RWPE1 (cell line): ENCODE data around the gene ZDHHC6.

Source experiments
- CTCF ChIA-PET: fragments of 350-600 bp; sonication (Branson Sonifier 250); formaldehyde crosslinking; extraction: SDS; loops from one replicate; lab custom pipeline; 2021; lab: Yijun Ruan, JAX
- POLR2A ChIA-PET: fragments of 400-600 bp; formaldehyde crosslinking; extraction: SDS; loops from one replicate; lab custom pipeline; 2020; ENCODE audit warnings: antibody characterized with exemption; ENCODE audit not compliant: low non-redundant PET; lab: Yijun Ruan, JAX
- DNase-seq: peaks from one replicate; pipeline ENCODE4 v3.0.0; 2012; ENCODE audit warnings: low spot score
- H3K27ac ChIP-seq: fragments of 450-650 bp; 2 replicates; pipeline ENCODE4 v1.5.1; 2017
- TF ChIP-seq, protein P1 (sequence below): fragments of 450-650 bp; conservative IDR thresholded peaks from 2 replicates; pipeline ENCODE4 v1.5.1; 2017; ENCODE audit warnings: low read depth, mild to moderate bottlenecking

The ZDHHC6 gene

DNA sequence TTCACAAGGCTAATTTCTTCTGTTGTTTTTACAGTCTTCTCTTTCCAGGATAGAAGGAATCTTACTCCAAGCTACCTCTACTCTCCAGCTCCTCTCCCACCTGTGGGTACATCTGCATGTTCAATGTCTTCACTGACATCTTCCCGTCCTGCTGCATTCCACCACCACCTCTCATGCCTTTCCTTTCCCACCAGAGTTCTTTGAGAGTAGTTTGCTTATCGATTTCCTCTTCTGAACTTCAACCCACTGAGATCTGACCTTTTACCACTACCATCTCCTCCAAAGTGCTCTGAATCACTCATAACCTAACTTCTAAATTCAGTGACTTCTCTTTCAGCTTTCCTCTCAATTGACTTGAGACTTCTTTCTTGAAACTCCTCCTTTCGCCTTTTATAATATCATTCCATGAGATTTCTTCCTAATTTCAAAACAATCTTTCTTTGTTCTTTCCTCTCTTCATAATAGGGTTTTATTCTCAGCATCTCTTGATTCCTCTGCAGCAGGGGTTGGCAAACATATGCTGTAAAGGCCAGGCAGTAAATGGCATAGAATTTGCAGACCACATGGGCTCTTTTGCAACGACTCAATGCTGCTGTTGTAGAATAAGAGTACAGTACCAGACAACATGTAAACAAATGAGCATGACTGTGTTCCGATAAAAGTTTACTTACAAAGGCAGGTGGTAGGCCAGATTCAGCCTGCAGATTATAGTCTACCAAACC is 50.7 kb downstream of the ZDHHC6 start:
- TF ChIP-seq, protein P1, sequence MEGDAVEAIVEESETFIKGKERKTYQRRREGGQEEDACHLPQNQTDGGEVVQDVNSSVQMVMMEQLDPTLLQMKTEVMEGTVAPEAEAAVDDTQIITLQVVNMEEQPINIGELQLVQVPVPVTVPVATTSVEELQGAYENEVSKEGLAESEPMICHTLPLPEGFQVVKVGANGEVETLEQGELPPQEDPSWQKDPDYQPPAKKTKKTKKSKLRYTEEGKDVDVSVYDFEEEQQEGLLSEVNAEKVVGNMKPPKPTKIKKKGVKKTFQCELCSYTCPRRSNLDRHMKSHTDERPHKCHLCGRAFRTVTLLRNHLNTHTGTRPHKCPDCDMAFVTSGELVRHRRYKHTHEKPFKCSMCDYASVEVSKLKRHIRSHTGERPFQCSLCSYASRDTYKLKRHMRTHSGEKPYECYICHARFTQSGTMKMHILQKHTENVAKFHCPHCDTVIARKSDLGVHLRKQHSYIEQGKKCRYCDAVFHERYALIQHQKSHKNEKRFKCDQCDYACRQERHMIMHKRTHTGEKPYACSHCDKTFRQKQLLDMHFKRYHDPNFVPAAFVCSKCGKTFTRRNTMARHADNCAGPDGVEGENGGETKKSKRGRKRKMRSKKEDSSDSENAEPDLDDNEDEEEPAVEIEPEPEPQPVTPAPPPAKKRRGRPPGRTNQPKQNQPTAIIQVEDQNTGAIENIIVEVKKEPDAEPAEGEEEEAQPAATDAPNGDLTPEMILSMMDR, result no peak
- ChIA-PET POLR2A (no interaction called here), CTCF (interaction anchor here (0.6 kb wide), 1 partner anchor 339 kb away, joined by 5 read pairs; no protein-coding TSS in a partner anchor)
- H3K27ac ChIP-seq, result no peak overlapping the region
- DNase-seq, result no peak

DNA sequence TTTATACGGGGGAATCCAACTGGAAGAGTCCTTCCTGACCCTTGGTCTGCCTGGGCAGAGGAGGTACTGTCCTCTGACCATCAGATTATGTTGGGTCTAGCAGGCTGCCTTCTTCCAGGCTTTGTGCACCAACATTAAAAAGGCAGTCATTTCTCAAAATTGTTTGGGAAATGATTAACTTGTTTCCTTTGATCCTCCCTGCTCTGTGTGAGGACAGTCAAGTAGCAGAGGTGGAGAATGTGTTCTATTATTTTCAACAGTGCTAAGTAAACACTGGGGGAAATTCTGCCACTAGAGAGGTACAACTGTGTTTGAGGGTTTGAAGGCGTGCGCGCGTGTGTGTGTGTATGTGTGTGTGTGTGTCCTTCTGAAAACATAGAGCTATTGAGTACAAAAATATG is 52.2 kb downstream of the ZDHHC6 start:
- ChIA-PET CTCF (interaction anchor here (0.6 kb wide), 1 partner anchor 78 kb away, joined by 3 read pairs; no protein-coding TSS in a partner anchor), POLR2A (no interaction called here)
- no peak overlapping the region for H3K27ac ChIP-seq
- TF ChIP-seq, protein P1, result no peak
- no peak for DNase-seq

DNA sequence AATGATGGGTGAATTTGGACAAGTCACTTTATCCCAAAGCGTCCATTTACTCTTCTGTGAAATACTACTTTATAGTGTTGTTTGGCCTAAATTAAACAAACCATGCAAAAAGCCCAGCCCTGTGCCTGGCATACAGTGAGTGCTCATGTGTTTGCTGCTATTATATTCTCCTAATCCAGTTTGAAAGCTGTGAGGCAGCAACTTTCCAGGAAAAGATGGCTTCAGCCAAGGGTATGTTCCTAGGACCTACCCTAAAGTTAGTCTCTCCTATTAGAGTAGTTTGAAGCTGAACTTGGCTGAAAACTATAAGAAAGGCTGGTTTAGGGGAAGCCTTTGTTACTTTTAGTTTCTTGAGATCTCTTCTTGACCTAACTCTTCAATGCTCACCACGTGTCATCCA is 52.9 kb downstream of the ZDHHC6 start:
- ChIA-PET CTCF (no interaction called here), POLR2A (no interaction called here)
- no peak overlapping the region for H3K27ac ChIP-seq
- TF ChIP-seq, protein P1, result no peak
- DNase-seq, result no peak

DNA sequence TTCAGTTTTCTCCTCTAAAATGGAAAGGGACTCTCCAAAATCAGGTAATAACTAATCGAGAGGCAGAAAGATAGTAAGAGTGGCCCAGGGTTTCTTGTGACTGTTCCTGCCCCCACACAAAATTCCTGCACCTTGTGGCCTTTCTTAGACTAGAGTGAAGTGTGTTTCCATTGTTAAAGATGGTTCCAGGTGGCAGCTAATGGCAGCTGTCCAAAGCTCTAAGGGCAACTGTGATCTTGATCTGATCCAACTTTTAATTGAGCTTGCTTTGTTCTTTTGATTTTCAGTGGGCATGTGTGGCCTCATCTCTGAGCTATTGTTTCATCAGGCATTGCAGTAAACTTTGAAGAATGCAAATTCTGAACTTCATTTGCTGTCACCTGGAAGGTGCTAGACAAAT is 53.4 kb downstream of the ZDHHC6 start:
- H3K27ac ChIP-seq, result no peak overlapping the region

GRCh38 chr10:112390125-112390703 is 56.5 kb downstream of the ZDHHC6 start:
- no peak for DNase-seq
- TF ChIP-seq, protein P1, result no peak
- CTCF ChIA-PET, result interaction anchor here (0.6 kb wide), 2 partner anchors 385 to 1096 kb away, joined by 3 read pairs; no protein-coding TSS in a partner anchor
- no peak overlapping the region for H3K27ac ChIP-seq
- POLR2A ChIA-PET, result no interaction called here

More for the DNA sequence above, 53.4 kb downstream of the ZDHHC6 start:
- ChIA-PET CTCF (no interaction called here), POLR2A (no interaction called here)
- no peak for DNase-seq
- TF ChIP-seq, protein P1, result no peak

DNA sequence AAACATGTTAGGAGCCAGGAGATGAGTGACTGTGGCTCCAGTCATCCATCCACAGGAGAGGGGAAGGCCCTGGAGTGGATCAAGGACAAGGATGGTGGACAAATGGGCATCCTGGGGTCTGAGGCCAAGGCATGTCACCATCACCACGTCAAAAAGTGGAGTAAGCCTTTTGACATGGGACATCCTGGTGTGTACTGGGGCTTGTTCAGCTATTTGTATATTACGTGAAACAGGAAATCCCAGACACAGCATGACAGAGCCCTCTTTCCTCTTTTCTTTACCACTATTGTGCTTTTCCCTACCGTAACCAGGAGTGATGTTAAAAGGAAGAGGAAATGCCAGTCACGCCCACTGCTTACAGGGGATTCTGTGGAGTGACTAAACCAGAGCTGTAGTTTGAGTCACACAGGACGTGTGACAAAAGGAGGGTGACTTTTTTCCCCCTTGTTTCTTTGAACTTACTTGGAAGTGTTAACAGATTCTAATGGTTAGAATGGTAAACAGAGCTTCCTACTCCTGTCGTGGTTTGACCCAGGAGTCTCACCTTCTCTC is 57.4 kb downstream of the ZDHHC6 start:
- no peak overlapping the region for H3K27ac ChIP-seq
- CTCF ChIA-PET, result no interaction called here
- POLR2A ChIA-PET, result no interaction called here

More for the DNA sequence above, 57.4 kb downstream of the ZDHHC6 start:
- TF ChIP-seq, protein P1, result no peak
- peak; percentile 30 for DNase-seq
